HG03139 (cell line): Measurements from ENCODE around the gene SH3BP1.

Experiments
- ATAC-seq: cut with Tn5 transposase; IDR thresholded peaks from one replicate; pipeline ENCODE4 v1.9.1; 2021; ENCODE audit not compliant: unreplicated experiment

The SH3BP1 gene

DNA sequence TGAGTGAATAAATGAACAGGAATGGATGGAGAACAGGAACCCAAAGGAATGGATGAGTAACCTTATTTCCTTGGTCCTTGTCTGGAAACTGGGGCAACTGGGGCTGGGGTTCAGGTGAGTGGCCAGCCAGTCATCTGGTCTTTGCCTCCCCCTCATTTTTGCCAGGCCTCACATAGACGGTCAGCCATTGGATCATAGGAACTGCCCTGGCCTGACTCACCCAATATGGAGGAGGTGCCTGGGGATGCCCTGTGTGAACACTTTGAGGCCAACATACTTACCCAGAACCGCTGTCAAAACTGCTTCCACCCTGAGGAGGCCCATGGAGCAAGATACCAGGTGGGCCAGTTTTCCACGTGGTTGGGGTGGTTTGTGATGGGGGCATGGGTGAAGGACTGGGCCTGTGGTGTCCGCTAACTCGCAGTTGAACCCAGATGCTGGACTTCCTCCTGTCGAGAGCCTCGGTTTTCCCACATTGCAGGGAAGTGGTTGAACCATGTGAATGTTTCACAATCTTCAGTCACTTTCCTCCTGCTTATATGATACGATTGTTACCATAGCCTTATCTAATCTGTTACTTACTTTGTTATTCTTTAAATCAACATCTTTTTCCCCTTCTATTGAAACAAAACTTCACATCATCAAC, 61.8 kb downstream of the SH3BP1 start:
- no peak for ATAC-seq

DNA sequence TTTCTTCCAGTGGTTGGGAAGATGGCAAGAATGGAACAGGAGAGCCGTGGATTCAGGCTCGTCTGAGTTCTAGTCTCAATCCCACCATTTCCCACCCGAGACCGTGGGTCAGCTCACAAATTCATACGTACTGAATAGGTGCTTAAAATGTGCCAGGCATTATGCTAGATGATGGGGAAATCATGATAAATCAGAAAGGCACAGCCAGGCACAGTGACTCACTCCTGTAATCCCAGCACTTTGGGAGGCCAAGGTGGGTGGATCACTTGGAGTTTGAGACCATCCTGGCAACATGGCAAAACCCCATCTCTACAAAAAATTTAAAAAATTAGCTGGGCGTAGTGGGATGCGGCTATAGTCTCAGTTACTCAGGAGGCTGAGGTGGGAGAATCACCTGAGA, 64.4 kb downstream of the SH3BP1 start:
- no peak for ATAC-seq

DNA sequence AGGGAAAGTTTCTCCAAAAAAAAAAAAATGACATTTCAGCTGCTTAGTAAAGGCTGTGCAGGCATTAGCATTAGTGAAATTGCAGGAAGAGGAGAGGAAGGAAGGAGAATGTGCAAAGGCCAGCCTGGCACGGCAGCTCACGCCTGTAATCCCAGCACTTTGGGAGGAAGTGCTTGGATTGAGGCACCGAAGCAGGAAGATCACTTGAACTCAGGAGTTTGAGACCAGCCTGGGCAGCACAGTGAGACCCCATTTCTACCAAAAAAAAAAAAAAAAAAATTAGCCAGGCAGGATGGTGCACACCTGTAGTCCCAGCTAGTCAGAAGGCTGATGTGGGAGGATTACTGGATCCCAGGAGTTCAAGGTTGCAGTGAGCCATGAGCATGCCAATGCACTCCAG, 65.2 kb downstream of the SH3BP1 start:
- ATAC-seq: no peak

DNA sequence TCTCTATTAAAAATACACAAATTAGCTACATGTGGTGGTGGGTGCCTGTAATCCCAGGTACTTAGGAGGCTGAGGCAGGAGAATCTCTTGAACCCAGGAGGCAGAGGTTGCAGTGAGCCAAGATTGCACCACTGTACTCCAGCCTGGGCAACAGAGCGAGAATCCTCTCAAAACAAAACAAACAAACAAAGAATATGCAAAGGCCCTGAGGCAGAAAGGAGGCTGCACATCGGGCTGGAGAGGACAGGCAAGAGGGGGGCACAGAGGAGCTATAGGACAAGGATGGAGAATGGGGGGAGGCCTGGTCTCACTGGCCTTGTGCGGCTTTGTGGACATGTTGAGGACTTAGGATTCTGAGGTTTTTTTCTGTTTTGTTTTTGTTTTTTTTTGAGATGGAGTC, 65.7 kb downstream of the SH3BP1 start:
- no peak for ATAC-seq
